RWPE2 (cell line): ENCODE measurements around the gene NR5A2.
A peak's percentile ranks its signal among the peaks of the same experiment; 100 is the strongest.

Source experiments
- ATAC-seq: fragments of 200-7000 bp; cut with Tn5 transposase; 3 replicates; pipeline ENCODE4 v1.9.1; 2021; ENCODE audit warnings: low read depth
- DNase-seq: peaks from one replicate; pipeline ENCODE4 v3.0.0-alpha.2; 2020; ENCODE audit warnings: low spot score
- H3K27ac ChIP-seq: fragments of 450-650 bp; 2 replicates; pipeline ENCODE4 v1.5.1; 2017; ENCODE audit warnings: mild to moderate bottlenecking; ENCODE audit not compliant: poor library complexity, severe bottlenecking
- H3K27me3 ChIP-seq: fragments of 250-450 bp; sonication (Bioruptor Pico); 2 replicates; pipeline ENCODE4 v1.5.1; 2021; ENCODE audit warnings: mild to moderate bottlenecking, moderate library complexity; ENCODE audit not compliant: insufficient read depth, poor library complexity, severe bottlenecking
- H3K36me3 ChIP-seq: fragments of 250-450 bp; sonication (Bioruptor Pico); 2 replicates; pipeline ENCODE4 v1.5.1; 2020; ENCODE audit warnings: low read depth, mild to moderate bottlenecking, moderate library complexity
- H3K4me1 ChIP-seq: fragments of 250-450 bp; sonication (Bioruptor Pico); 2 replicates; pipeline ENCODE4 v1.5.1; 2021; ENCODE audit warnings: mild to moderate bottlenecking, moderate library complexity; ENCODE audit not compliant: insufficient read depth, poor library complexity, severe bottlenecking
- H3K4me3 ChIP-seq: fragments of 250-450 bp; sonication (Bioruptor Pico); 2 replicates; pipeline ENCODE4 v1.5.1; 2021; ENCODE audit warnings: mild to moderate bottlenecking, moderate library complexity; ENCODE audit not compliant: severe bottlenecking
- H3K9me3 ChIP-seq: fragments of 250-450 bp; sonication (Bioruptor Pico); 2 replicates; pipeline ENCODE4 v1.5.1; 2021; ENCODE audit warnings: mild to moderate bottlenecking, moderate library complexity; ENCODE audit not compliant: severe bottlenecking
- TF ChIP-seq, protein P1 (sequence below): fragments of 450-650 bp; IDR thresholded peaks from one replicate; pipeline ENCODE4 v1.5.1; 2017; ENCODE audit warnings: mild to moderate bottlenecking, moderate library complexity; ENCODE audit not compliant: poor library complexity, severe bottlenecking

Gene NR5A2

DNA sequence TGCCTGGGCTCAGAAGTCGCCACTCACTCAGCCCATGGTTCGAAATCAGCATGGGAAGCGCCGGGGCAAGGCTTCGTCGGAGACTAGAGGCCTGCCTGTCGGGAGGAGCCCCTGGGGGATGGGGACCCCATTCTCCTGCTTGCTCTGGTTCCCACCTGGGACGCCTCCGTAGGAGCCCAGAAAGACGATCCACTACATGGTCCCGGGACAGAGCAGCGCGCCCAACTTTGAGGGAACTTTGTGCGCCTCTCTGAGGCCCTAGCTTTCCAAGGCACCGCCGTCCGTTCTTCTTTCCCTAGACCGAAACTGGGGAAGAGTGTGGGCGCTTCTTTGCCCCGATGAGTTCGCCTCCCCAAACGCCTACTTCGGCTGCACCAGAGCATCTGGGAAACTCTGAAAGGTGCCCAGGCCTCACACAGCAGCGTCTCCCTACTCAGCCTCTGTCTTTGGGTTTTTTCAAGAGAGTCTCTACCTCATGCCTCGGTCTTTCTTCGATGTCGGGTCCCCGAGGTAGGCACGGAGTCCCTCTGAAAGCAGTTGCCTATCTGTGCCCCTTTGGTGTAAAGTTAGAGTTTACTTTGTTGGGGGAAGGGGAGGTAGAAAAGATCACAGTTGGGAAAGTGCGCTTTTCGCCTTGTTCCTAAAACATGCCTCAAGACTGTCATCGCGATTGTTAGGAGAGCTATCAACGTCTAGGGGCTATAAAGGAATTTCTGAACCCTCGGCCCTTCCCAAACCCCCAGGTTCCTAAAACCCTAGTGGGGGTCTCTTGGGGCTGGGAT, 14.0 kb downstream of the NR5A2 start:
- no peak overlapping the region for H3K4me3 ChIP-seq
- H3K27ac ChIP-seq: no peak overlapping the region
- H3K27me3 ChIP-seq: peaks cover 10% of the 10 kb centered on the region
- peaks cover 10% of the 10 kb centered on the region for H3K4me1 ChIP-seq
- no peaks in the 10 kb centered on the region for H3K9me3 ChIP-seq
- DNase-seq (no peak), ATAC-seq (no peak)
- no peaks in the 10 kb centered on the region for H3K36me3 ChIP-seq
- TF ChIP-seq, protein P1, sequence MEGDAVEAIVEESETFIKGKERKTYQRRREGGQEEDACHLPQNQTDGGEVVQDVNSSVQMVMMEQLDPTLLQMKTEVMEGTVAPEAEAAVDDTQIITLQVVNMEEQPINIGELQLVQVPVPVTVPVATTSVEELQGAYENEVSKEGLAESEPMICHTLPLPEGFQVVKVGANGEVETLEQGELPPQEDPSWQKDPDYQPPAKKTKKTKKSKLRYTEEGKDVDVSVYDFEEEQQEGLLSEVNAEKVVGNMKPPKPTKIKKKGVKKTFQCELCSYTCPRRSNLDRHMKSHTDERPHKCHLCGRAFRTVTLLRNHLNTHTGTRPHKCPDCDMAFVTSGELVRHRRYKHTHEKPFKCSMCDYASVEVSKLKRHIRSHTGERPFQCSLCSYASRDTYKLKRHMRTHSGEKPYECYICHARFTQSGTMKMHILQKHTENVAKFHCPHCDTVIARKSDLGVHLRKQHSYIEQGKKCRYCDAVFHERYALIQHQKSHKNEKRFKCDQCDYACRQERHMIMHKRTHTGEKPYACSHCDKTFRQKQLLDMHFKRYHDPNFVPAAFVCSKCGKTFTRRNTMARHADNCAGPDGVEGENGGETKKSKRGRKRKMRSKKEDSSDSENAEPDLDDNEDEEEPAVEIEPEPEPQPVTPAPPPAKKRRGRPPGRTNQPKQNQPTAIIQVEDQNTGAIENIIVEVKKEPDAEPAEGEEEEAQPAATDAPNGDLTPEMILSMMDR: no peak

DNA sequence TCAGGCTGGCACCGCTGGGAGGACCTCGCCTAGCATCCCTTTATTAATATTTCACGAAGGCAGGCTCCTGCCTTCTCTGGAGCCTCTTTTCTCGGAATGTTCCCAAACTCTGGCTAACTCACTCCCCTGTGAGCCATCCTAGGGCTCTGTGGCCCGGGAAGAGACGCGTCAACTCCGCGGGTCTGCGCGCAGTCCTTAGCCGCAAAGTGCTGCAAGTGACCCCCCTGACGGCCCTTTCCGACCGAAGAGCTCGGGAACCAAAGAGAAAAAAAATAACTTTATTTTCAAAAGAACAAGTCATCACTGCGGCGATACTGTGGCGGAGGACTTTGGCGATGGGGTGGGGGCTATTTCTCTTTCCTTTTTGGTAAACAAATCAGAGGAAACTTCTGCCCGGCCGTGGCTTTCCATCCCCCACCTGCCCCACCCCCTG, 14.6 kb downstream of the NR5A2 start:
- H3K9me3 ChIP-seq: no peaks in the 10 kb centered on the region
- no peak overlapping the region for H3K27ac ChIP-seq
- H3K4me3 ChIP-seq: peak overlapping the region; percentile 27
- TF ChIP-seq, protein P1: no peak
- peaks cover 10% of the 10 kb centered on the region for H3K27me3 ChIP-seq
- ATAC-seq: no peak
- no peak for DNase-seq
- peaks cover 10% of the 10 kb centered on the region for H3K4me1 ChIP-seq
- no peaks in the 10 kb centered on the region for H3K36me3 ChIP-seq

- H3K27ac ChIP-seq: no peak overlapping the region
- DNase-seq: no peak
- H3K4me3 ChIP-seq: peak overlapping the region; percentile 27
- ATAC-seq: peak; percentile 18; the same call in 1 of the 3 replicates
- peaks cover 10% of the 10 kb centered on the region for H3K4me1 ChIP-seq
- no peaks in the 10 kb centered on the region for H3K9me3 ChIP-seq
- H3K36me3 ChIP-seq: no peaks in the 10 kb centered on the region
- TF ChIP-seq, protein P1: no peak
- H3K27me3 ChIP-seq: peaks cover 7% of the 10 kb centered on the region
Observed at GRCh38 chr1:200042552-200043335, 15.2 kb downstream of the NR5A2 start.

- Histone ChIP-seq H3K27ac (no peak overlapping the region), H3K4me3 (no peak overlapping the region), H3K27me3 (peaks cover 4% of the 10 kb centered on the region), H3K36me3 (no peaks in the 10 kb centered on the region), H3K4me1 (peaks cover 10% of the 10 kb centered on the region), H3K9me3 (no peaks in the 10 kb centered on the region)
- TF ChIP-seq, protein P1: no peak
- DNase-seq (no peak), ATAC-seq (no peak)
Observed at GRCh38 chr1:200043336-200043668, 15.8 kb downstream of the NR5A2 start.
